ENCODE results near the gene ADGRF5. TPM values are rescaled to one million over a fixed set of nuclear protein-coding genes. Genes with fewer than 3 reads are reported as not detected.
A peak's percentile ranks its signal among the peaks of the same experiment; 100 is the strongest.

ADGRF5 gene
- total and polyA plus RNA-seq, 2 experiments from 2014 or later = not detected

DNA sequence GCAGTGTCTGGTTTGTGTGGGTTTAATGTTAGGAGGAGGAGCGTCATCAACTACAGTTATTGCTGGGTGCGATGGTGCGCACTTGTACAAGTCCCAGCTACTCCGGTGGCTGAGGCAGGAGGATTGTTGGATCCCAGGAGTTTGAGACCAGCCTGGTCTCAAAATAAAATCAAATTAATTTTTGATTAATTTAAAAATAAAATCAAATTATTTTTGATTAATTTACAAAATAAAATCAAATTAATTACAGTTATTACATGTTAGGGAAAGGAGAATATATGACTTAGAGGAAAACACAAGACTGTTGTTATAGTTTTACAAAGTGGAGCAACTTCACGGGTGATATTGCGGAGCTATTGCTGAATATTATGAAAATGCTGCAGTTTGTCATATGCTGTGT lies 34.7 kb upstream of the ADGRF5 start (continued):
- no peak for TF ChIP-seq EZH2phosphoT487 (IDR thresholded peaks at IDR 0.05; ENCODE audit: unreplicated experiment)

DNA sequence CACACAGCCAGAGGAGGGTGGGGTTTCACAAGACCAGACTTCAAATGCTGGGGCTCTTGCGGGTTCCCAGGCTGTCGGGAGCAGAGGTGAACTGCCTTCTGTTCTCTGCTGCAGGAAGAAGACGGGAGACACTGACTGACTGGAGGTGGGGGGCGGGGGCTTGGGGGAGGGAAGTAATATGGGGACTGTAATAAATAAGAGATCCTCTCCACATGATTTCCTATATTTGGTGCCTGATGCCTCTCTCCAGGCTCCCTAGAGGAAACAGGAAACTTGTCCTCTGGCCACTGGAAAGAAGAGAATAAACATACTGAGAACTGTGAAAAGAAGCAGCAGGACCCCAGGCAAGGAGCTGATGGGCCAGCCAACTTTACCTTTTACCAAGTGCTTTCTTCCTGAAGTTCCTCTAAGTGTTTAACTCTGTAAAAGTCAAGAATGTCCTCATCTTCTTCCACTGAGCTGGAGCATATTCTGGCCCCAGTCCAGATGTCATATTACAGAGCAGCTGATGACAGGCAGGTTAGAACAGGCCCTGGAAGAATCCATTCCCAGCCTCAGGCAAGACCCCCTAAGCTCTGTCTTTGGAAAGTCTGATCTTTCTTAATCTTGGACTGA lies 33.2 kb upstream of the ADGRF5 start:
- Histone ChIP-seq H3K27ac (ENCODE audit: low read depth) (no peak overlapping the region), H3K4me2 (no peak overlapping the region), H3F3A (replicated peaks; ENCODE audit: low read depth) (no peaks in the 10 kb centered on the region), H4K20me1 (replicated peaks; ENCODE audit: insufficient read depth) (no peaks in the 10 kb centered on the region), H3K36me3 (ENCODE audit: insufficient read depth) (no peaks in the 10 kb centered on the region), H3K27me3 (ENCODE audit: insufficient read depth) (no peaks in the 10 kb centered on the region), H3K4me3 (no peak overlapping the region), H2AFZ (peak overlapping the region; percentile 63; the same call in 1 of the 2 replicates), H3K79me2 (replicated peaks; ENCODE audit: insufficient read depth) (no peaks in the 10 kb centered on the region), H3K4me1 (ENCODE audit: insufficient read depth) (no peaks in the 10 kb centered on the region), H3K9me2 (ENCODE audit: insufficient read depth) (peaks cover 11% of the 10 kb centered on the region; the same call in 1 of the 2 replicates)
- H3K27me3 Mint-ChIP-seq (ENCODE audit: insufficient read depth, low read depth, poor library complexity) = peaks cover 5% of the 10 kb centered on the region
- peak; percentile 63; the same call in 2 of the 3 replicates for ATAC-seq
- H3K36me3 Mint-ChIP-seq (ENCODE audit: low read depth) = no peaks in the 10 kb centered on the region
- peaks cover 17% of the 10 kb centered on the region; the same call in 2 of the 3 replicates for H3K4me1 Mint-ChIP-seq
- DNase-seq (ENCODE audit: low spot score) = peak; percentile 24
- no peaks in the 10 kb centered on the region for H3K9me3 Mint-ChIP-seq
- H3K4me3 Mint-ChIP-seq = no peak overlapping the region
- no peak overlapping the region for H3K27ac Mint-ChIP-seq
- TF ChIP-seq JUNB (IDR thresholded peaks at IDR 0.05; ENCODE audit: unreplicated experiment) (no peak), CREB1 (CRISPR knock-in tag; IDR thresholded peaks at IDR 0.05; ENCODE audit: low read depth) (no peak), ZNF331 (CRISPR knock-in tag; IDR thresholded peaks at IDR 0.05; ENCODE audit: low read depth) (no peak), EZH2phosphoT487 (IDR thresholded peaks at IDR 0.05; ENCODE audit: unreplicated experiment) (no peak), ZNF114 (CRISPR knock-in tag; IDR thresholded peaks at IDR 0.05) (no peak), EZH2 (IDR thresholded peaks at IDR 0.05; ENCODE audit: low read depth, unreplicated experiment) (no peak), STAT1 (IDR thresholded peaks at IDR 0.05; ENCODE audit: unreplicated experiment) (no peak)
- TF ChIP-seq, protein P1, sequence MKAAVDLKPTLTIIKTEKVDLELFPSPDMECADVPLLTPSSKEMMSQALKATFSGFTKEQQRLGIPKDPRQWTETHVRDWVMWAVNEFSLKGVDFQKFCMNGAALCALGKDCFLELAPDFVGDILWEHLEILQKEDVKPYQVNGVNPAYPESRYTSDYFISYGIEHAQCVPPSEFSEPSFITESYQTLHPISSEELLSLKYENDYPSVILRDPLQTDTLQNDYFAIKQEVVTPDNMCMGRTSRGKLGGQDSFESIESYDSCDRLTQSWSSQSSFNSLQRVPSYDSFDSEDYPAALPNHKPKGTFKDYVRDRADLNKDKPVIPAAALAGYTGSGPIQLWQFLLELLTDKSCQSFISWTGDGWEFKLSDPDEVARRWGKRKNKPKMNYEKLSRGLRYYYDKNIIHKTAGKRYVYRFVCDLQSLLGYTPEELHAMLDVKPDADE (IDR thresholded peaks at IDR 0.05) = no peak
- TF ChIP-seq, protein P2, sequence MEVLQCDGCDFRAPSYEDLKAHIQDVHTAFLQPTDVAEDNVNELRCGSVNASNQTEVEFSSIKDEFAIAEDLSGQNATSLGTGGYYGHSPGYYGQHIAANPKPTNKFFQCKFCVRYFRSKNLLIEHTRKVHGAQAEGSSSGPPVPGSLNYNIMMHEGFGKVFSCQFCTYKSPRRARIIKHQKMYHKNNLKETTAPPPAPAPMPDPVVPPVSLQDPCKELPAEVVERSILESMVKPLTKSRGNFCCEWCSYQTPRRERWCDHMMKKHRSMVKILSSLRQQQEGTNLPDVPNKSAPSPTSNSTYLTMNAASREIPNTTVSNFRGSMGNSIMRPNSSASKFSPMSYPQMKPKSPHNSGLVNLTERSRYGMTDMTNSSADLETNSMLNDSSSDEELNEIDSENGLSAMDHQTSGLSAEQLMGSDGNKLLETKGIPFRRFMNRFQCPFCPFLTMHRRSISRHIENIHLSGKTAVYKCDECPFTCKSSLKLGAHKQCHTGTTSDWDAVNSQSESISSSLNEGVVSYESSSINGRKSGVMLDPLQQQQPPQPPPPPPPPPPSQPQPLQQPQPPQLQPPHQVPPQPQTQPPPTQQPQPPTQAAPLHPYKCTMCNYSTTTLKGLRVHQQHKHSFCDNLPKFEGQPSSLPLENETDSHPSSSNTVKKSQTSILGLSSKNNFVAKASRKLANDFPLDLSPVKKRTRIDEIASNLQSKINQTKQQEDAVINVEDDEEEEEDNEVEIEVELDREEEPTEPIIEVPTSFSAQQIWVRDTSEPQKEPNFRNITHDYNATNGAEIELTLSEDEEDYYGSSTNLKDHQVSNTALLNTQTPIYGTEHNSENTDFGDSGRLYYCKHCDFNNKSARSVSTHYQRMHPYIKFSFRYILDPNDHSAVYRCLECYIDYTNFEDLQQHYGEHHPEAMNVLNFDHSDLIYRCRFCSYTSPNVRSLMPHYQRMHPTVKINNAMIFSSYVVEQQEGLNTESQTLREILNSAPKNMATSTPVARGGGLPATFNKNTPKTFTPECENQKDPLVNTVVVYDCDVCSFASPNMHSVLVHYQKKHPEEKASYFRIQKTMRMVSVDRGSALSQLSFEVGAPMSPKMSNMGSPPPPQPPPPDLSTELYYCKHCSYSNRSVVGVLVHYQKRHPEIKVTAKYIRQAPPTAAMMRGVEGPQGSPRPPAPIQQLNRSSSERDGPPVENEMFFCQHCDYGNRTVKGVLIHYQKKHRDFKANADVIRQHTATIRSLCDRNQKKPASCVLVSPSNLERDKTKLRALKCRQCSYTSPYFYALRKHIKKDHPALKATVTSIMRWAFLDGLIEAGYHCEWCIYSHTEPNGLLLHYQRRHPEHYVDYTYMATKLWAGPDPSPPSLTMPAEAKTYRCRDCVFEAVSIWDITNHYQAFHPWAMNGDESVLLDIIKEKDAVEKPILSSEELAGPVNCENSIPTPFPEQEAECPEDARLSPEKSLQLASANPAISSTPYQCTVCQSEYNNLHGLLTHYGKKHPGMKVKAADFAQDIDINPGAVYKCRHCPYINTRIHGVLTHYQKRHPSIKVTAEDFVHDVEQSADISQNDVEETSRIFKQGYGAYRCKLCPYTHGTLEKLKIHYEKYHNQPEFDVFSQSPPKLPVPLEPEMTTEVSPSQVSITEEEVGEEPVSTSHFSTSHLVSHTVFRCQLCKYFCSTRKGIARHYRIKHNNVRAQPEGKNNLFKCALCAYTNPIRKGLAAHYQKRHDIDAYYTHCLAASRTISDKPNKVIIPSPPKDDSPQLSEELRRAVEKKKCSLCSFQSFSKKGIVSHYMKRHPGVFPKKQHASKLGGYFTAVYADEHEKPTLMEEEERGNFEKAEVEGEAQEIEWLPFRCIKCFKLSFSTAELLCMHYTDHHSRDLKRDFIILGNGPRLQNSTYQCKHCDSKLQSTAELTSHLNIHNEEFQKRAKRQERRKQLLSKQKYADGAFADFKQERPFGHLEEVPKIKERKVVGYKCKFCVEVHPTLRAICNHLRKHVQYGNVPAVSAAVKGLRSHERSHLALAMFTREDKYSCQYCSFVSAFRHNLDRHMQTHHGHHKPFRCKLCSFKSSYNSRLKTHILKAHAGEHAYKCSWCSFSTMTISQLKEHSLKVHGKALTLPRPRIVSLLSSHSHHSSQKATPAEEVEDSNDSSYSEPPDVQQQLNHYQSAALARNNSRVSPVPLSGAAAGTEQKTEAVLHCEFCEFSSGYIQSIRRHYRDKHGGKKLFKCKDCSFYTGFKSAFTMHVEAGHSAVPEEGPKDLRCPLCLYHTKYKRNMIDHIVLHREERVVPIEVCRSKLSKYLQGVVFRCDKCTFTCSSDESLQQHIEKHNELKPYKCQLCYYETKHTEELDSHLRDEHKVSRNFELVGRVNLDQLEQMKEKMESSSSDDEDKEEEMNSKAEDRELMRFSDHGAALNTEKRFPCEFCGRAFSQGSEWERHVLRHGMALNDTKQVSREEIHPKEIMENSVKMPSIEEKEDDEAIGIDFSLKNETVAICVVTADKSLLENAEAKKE (CRISPR knock-in tag; IDR thresholded peaks at IDR 0.05) = no peak

Data from GM23338 (cell line).